HepG2 (cell line): ENCODE results near the gene PIAS1. TPM values are rescaled to one million over a fixed set of nuclear protein-coding genes. Genes with fewer than 3 reads are reported as not detected.

Experiments used
- ATAC-seq: fragments of 200-7000 bp; cut with Tn5 transposase; 3 replicates; pipeline ENCODE4 v1.9.1; 2020; ENCODE audit warnings: mild to moderate bottlenecking, moderate library complexity
- BruUV-seq: library from RNA; stranded (reverse); fragments of 400-500 nt; replicated peaks from 2 replicates; lab custom pipeline; 2021; lab: Mats Ljungman, UMichigan
- CTCF ChIA-PET: fragments of 300-600 bp; formaldehyde crosslinking; extraction: SDS; loops from one replicate; lab custom pipeline; 2021; ENCODE audit warnings: low total read pairs, inconsistent platforms, low intra/inter-chr PET ratio; lab: Yijun Ruan, JAX
- POLR2A ChIA-PET: fragments of 350-600 bp; sonication (Branson Sonifier 250); formaldehyde crosslinking; loops from one replicate; lab custom pipeline; 2020; ENCODE audit warnings: antibody characterized with exemption, inconsistent platforms; lab: Yijun Ruan, JAX
- DNase-seq: peaks from one replicate; pipeline ENCODE4 v3.0.0-alpha.2; 2015; ENCODE audit warnings: low spot score
- FAIRE-seq: peaks from 3 replicates; lab custom pipeline; 2011; peaks lifted over from hg19 to GRCh38; lab: Jason Lieb, UNC
- H2AFZ ChIP-seq: one replicate; pipeline ENCODE4 v1.6.1; 2011; ENCODE audit warnings: low read length, inconsistent platforms
- H3K27ac ChIP-seq: fragments of 300-600 bp; 3 replicates; pipeline ENCODE4 v1.8.0; 2011; ENCODE audit warnings: mixed run types, mild to moderate bottlenecking, mixed read lengths, low read length, inconsistent platforms; ENCODE audit not compliant: insufficient read depth; ENCODE audit errors: extremely low read length
- H3K27me3 ChIP-seq, 2 experiments: fragments of 200-600 bp in 1 of 2; 2 replicates in 1 of 2; 3 replicates in 1 of 2; pipeline versions ENCODE4 v1.6.0 to v1.8.0; 2011; ENCODE audit warnings: low read length in 2 of 2, mild to moderate bottlenecking in 2 of 2, moderate library complexity in 2 of 2, inconsistent platforms in 1 of 2; ENCODE audit not compliant: insufficient read depth in 2 of 2, control insufficient read depth in 1 of 2
- H3K36me3 ChIP-seq, 2 experiments: fragments of 200-600 bp in 1 of 2; replicated peaks in 1 of 2; 2 replicates in 1 of 2; 3 replicates in 1 of 2; pipeline versions ENCODE4 v1.5.1 to v1.8.0; 2011; ENCODE audit warnings: low read length in 2 of 2, inconsistent platforms in 1 of 2; ENCODE audit not compliant: insufficient read depth in 2 of 2, control insufficient read depth in 1 of 2
- H3K4me1 ChIP-seq: 2 replicates; pipeline ENCODE4 v1.5.1; 2012; ENCODE audit warnings: low read length, inconsistent platforms; ENCODE audit not compliant: insufficient read depth
- H3K4me2 ChIP-seq: 2 replicates; pipeline ENCODE4 v1.6.0; 2011; ENCODE audit warnings: low read depth, low read length, inconsistent platforms
- H3K4me3 ChIP-seq, 3 experiments: fragments of 200-600 bp in 1 of 3; sonication (generic), shearing (Covaris generic) in 1 of 3; replicated peaks in 1 of 3; 2 replicates each; pipeline ENCODE4 v1.5.1; 2011 to 2016; ENCODE audit warnings: low read length in 3 of 3, inconsistent platforms in 2 of 3, low read depth in 2 of 3, mild to moderate bottlenecking in 2 of 3, control low read depth in 1 of 3, mixed read lengths in 1 of 3; ENCODE audit not compliant: insufficient read depth in 1 of 3
- H3K79me2 ChIP-seq: one replicate; pipeline ENCODE4 v1.6.1; 2011; ENCODE audit warnings: low read length, inconsistent platforms; ENCODE audit not compliant: insufficient read depth
- H3K9ac ChIP-seq: 2 replicates; pipeline ENCODE4 v1.6.0; 2011; ENCODE audit warnings: mild to moderate bottlenecking, low read depth, low read length, inconsistent platforms; ENCODE audit not compliant: insufficient read depth
- H3K9me3 ChIP-seq: 2 replicates; pipeline ENCODE4 v1.5.1; 2012; ENCODE audit warnings: mild to moderate bottlenecking, low read length
- H4K20me1 ChIP-seq: 2 replicates; pipeline ENCODE4 v1.6.0; 2011; ENCODE audit warnings: inconsistent platforms, mild to moderate bottlenecking, low read length, moderate library complexity; ENCODE audit not compliant: insufficient read depth
- FOXC1 ChIP-seq: sonication (generic); formaldehyde crosslinking; IDR thresholded peaks from 2 replicates; pipeline ENCODE4 v1.8.0; 2022; ENCODE audit warnings: mild to moderate bottlenecking, missing genetic modification reagents, borderline replicate concordance
- HNRNPLL ChIP-seq: fragments of 200-400 bp; formaldehyde crosslinking; IDR thresholded peaks from 2 replicates; pipeline ENCODE4 v1.6.1; 2017; ENCODE audit warnings: mild to moderate bottlenecking, low read depth, low read length; ENCODE audit not compliant: poor library complexity, severe bottlenecking
- MAFF ChIP-seq: IDR thresholded peaks from 2 replicates; pipeline ENCODE4 v1.6.1; 2011; ENCODE audit warnings: low read depth, low read length, improper control_type of control experiment
- MED1 ChIP-seq: sonication (generic); formaldehyde crosslinking; IDR thresholded peaks from 2 replicates; pipeline ENCODE4 v1.4.0; 2020; ENCODE audit warnings: missing genetic modification reagents
- NFIB ChIP-seq: sonication (generic); formaldehyde crosslinking; IDR thresholded peaks from 2 replicates; pipeline ENCODE4 v1.9.0; 2021; ENCODE audit warnings: missing genetic modification reagents, mild to moderate bottlenecking, borderline replicate concordance
- NR2F1 ChIP-seq, 2 experiments: fragments of 450-650 bp in 1 of 2; formaldehyde crosslinking in 1 of 2; IDR thresholded peaks; 2 replicates each; pipeline versions ENCODE4 v1.5.0 to v1.6.1; 2016 to 2020; ENCODE audit warnings: mild to moderate bottlenecking in 1 of 2, missing compliant biosample characterization in 1 of 2, missing genetic modification reagents in 1 of 2, moderate library complexity in 1 of 2
- PAX8 ChIP-seq: sonication (generic); formaldehyde crosslinking; IDR thresholded peaks from 2 replicates; pipeline ENCODE4 v1.8.0; 2022; ENCODE audit warnings: mild to moderate bottlenecking, missing genetic modification reagents, borderline replicate concordance
- SP5 ChIP-seq: IDR thresholded peaks from 2 replicates; pipeline ENCODE4 v1.6.1; 2016; ENCODE audit warnings: low read depth, borderline replicate concordance
- SRY ChIP-seq: sonication (generic); formaldehyde crosslinking; IDR thresholded peaks from 2 replicates; pipeline ENCODE4 v1.8.0; 2022; ENCODE audit warnings: mild to moderate bottlenecking, missing genetic modification reagents
- ZBTB21 ChIP-seq: sonication (generic); formaldehyde crosslinking; IDR thresholded peaks from 2 replicates; pipeline ENCODE4 v1.4.0; 2020; ENCODE audit warnings: missing genetic modification reagents
- ZFP41 ChIP-seq: sonication (generic); formaldehyde crosslinking; IDR thresholded peaks from 2 replicates; pipeline ENCODE4 v1.4.0; 2020; ENCODE audit warnings: mild to moderate bottlenecking, missing genetic modification reagents, borderline replicate concordance
- ZFP82 ChIP-seq: sonication (generic); formaldehyde crosslinking; IDR thresholded peaks from 2 replicates; pipeline ENCODE4 v1.5.1; 2020; ENCODE audit warnings: mild to moderate bottlenecking, missing genetic modification reagents, borderline replicate concordance
- ZMYM3 ChIP-seq: sonication (generic); formaldehyde crosslinking; IDR thresholded peaks from 2 replicates; pipeline ENCODE4 v1.5.1; 2020; ENCODE audit warnings: mild to moderate bottlenecking, missing genetic modification reagents
- ZNF121 ChIP-seq: sonication (generic); formaldehyde crosslinking; IDR thresholded peaks from 2 replicates; pipeline ENCODE4 v1.5.0; 2020; ENCODE audit warnings: mild to moderate bottlenecking, missing genetic modification reagents
- ZNF30 ChIP-seq: sonication (generic); formaldehyde crosslinking; IDR thresholded peaks from 2 replicates; pipeline ENCODE4 v1.5.0; 2020; ENCODE audit warnings: mild to moderate bottlenecking, missing genetic modification reagents
- ZNF33A ChIP-seq: sonication (generic); formaldehyde crosslinking; IDR thresholded peaks from 2 replicates; pipeline ENCODE4 v1.5.1; 2020; ENCODE audit warnings: missing genetic modification reagents, mild to moderate bottlenecking, moderate library complexity, borderline replicate concordance
- ZNF383 ChIP-seq: sonication (generic); formaldehyde crosslinking; IDR thresholded peaks from 2 replicates; pipeline ENCODE4 v1.4.0; 2020; ENCODE audit warnings: missing genetic modification reagents, mild to moderate bottlenecking, borderline replicate concordance
- ZNF451 ChIP-seq: sonication (generic); formaldehyde crosslinking; IDR thresholded peaks from 2 replicates; pipeline ENCODE4 v1.5.0; 2020; ENCODE audit warnings: mild to moderate bottlenecking, missing genetic modification reagents
- ZNF850 ChIP-seq: sonication (generic); formaldehyde crosslinking; conservative IDR thresholded peaks from 2 replicates; pipeline ENCODE4 v1.9.0; 2021; ENCODE audit warnings: mild to moderate bottlenecking, missing genetic modification reagents
- WGBS: methylation state at CpG from one replicate; pipeline ENCODE4 v1.1.6; 2017; ENCODE audit warnings: low lambda C conversion rate; 5-methylcytosine and 5-hydroxymethylcytosine counted together
- in situ Hi-C: cut with HindIII; loops from 2 replicates; pipeline ENCODE4 v1.10.0; 2017; ENCODE audit warnings: low pct_unique_long_range_greater_than_20kb; ENCODE audit not compliant: extremely low pct_ligation_motif_present
- intact Hi-C: fragments of 100-400 bp; cut with micrococcal nuclease; formaldehyde crosslinking; loops from one replicate; pipeline ENCODE4 v1.10.0; 2022; ENCODE audit not compliant: unreplicated experiment
- polyA plus RNA-seq, 8 experiments: library from polyadenylated mRNA; depleted of rRNA in 3 of 8; stranded (reverse) in 7 of 8; unstranded in 1 of 8; fragments of >200 nt; fragmentation: Illumina TruSeq in 4 of 8; extraction: Trizol in 4 of 8; gene quantifications; 2 replicates each; pipeline versions ENCODE4 v1.2.1 to v1.2.3, GENCODE V29; 2011 to 2016; ENCODE audit warnings: low read depth in 4 of 8, missing spikeins in 1 of 8, mixed read lengths in 1 of 8; ENCODE audit not compliant: insufficient read depth in 1 of 8
- total RNA-seq, 5 experiments: library from RNA; depleted of rRNA; stranded (reverse); fragments of >200 nt; fragmentation: Illumina TruSeq; extraction: Trizol; gene quantifications; 2 replicates each; pipeline ENCODE4 v1.2.3, GENCODE V29; 2016; ENCODE audit warnings: low read depth in 1 of 5
- TF ChIP-seq, protein P1 (sequence below): sonication (generic); formaldehyde crosslinking; IDR thresholded peaks from 2 replicates; pipeline ENCODE4 v1.5.1; 2020; ENCODE audit warnings: mild to moderate bottlenecking, missing genetic modification reagents, borderline replicate concordance
- TF ChIP-seq, protein P2 (sequence below): sonication (generic); formaldehyde crosslinking; IDR thresholded peaks from 2 replicates; pipeline ENCODE4 v1.8.0; 2022; ENCODE audit warnings: low read depth, missing genetic modification reagents
- TF ChIP-seq, protein P3 (sequence below): sonication (generic); formaldehyde crosslinking; IDR thresholded peaks from 2 replicates; pipeline ENCODE4 v1.8.1; 2023; ENCODE audit warnings: mild to moderate bottlenecking, missing genetic modification reagents, borderline replicate concordance

Gene PIAS1
- total and polyA plus RNA-seq, 2 of the 13 experiments (the other 11 are each of a cell fraction or from before 2014, with no cell fraction given) = 20.7 to 33.7 TPM

DNA sequence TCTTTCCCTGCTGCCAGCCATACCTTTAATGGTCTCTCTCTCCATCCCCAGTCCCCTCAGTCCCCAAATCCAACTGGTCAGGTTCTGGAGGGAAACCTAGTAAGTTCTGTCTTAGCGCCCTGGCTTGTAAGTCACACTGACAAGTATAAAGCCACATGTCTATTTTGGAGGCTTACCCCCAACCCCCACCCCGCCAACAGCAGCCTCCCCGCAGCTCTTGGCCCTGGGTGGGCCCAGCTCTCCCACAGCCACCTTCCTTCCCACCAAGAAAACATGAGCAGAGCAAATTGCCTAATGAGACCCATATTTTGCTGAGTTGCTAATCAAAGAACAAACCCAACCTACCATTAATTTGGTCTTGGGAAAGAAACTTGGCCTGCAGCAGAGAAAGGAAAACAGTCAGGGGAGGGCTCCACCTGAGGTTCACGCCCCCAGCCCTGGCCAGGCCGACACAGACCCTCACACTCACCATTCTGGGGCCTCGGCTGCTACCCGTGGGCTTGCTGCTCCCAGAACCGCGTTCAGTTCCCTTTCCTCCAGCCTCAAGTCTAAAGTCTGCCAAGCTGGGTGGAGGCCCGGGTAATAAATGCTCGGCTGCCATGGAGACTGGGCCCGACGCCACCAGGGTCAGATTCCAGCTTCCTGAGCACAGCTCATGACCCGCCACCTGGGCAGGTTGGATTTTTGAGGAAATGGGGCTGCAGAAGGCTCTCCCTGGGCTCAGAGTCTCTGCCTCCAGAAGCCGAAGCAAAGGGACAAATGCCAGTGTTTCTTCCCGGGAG lies 150.9 kb downstream of the PIAS1 start, which contains the start of gene CALML4:
Gene CALML4, minus strand, starts transcription at position 557 of the 782 bp plus-strand sequence. Its CDS starts 85 bp downstream, at position 472.
- ChIA-PET POLR2A (interaction anchor here (0.8 to 1.3 kb wide), 2 partner anchors 10 to 95 kb away, joined by 3 to 4 read pairs; no protein-coding TSS in a partner anchor), CTCF (no interaction called here)
- Histone ChIP-seq H3K9me3 (no peaks in the 10 kb centered on the region), H2AFZ (no peak within 1 kb of the TSS), H3K4me2 (peak within 1 kb of the TSS; percentile 71), H3K36me3 (peaks cover 3% of the 10 kb centered on the region in 2 experiments; a peak in 2 of 5 replicates), H3K4me1 (peaks cover 49% of the 10 kb centered on the region), H3K27ac (peak within 1 kb of the TSS; percentile 81), H3K9ac (peak within 1 kb of the TSS; percentile 44; the same call in 1 of the 2 replicates), H3K79me2 (no peaks in the 10 kb centered on the region), H3K4me3 (peak within 1 kb of the TSS in 2 of 3 experiments; percentile 43 to 50; a peak in 3 of 6 replicates), H3K27me3 (no peaks in the 10 kb centered on the region), H4K20me1 (0 out of 2 replicates have a peak, but pooled peaks cover 6% of the 10 kb centered on the region)
- ATAC-seq (peak; percentile 91), DNase-seq (peak; percentile 74), FAIRE-seq (peak; percentile 65)
- TSS peak; percentile 29 for BruUV-seq
- intact Hi-C loops (no loop called here), in situ Hi-C loops (no loop called here)
- 60% methylated on average over 5 of the region's 16 CpGs for WGBS
- TF ChIP-seq MED1 (CRISPR knock-in tag) = no peak
- TF ChIP-seq MAFF = peak; percentile 52; the same call in 1 of the 2 replicates
- no peak for TF ChIP-seq SP5
- TF ChIP-seq ZNF383 = no peak
- no peak for TF ChIP-seq ZNF850
- TF ChIP-seq ZFP82 (CRISPR knock-in tag) = no peak
- TF ChIP-seq ZNF33A (CRISPR knock-in tag) = no peak
- TF ChIP-seq, protein P1, sequence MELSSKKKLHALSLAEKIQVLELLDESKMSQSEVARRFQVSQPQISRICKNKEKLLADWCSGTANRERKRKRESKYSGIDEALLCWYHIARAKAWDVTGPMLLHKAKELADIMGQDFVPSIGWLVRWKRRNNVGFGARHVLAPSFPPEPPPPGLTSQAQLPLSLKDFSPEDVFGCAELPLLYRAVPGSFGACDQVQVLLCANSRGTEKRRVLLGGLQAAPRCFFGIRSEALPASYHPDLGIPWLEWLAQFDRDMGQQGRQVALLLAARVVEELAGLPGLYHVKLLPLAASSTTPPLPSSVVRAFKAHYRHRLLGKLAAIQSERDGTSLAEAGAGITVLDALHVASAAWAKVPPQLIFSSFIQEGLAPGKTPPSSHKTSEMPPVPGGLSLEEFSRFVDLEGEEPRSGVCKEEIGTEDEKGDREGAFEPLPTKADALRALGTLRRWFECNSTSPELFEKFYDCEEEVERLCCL (CRISPR knock-in tag) = no peak
- TF ChIP-seq ZMYM3 (CRISPR knock-in tag) = no peak
- no peak for TF ChIP-seq ZFP41 (CRISPR knock-in tag)
- no peak for TF ChIP-seq HNRNPLL
- TF ChIP-seq NR2F1 (CRISPR knock-in tag; IDR thresholded peaks at IDR 0.05) = no peak
- TF ChIP-seq, protein P2, sequence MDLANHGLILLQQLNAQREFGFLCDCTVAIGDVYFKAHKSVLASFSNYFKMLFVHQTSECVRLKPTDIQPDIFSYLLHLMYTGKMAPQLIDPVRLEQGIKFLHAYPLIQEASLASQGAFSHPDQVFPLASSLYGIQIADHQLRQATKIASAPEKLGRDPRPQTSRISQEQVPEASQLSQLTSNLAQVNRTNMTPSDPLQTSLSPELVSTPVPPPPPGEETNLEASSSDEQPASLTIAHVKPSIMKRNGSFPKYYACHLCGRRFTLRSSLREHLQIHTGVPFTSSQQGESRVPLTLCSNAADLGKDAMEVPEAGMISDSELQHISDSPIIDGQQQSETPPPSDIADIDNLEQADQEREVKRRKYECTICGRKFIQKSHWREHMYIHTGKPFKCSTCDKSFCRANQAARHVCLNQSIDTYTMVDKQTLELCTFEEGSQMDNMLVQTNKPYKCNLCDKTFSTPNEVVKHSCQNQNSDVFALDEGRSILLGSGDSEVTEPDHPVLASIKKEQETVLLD (CRISPR knock-in tag) = no peak
- no peak for TF ChIP-seq ZNF121 (CRISPR knock-in tag)
- no peak for TF ChIP-seq ZNF30 (CRISPR knock-in tag)
- TF ChIP-seq FOXC1 (CRISPR knock-in tag) = no peak
- no peak for TF ChIP-seq ZBTB21 (CRISPR knock-in tag)
- no peak for TF ChIP-seq ZNF451 (CRISPR knock-in tag)
- TF ChIP-seq, protein P3, sequence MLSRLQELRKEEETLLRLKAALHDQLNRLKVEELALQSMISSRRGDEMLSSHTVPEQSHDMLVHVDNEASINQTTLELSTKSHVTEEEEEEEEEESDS = no peak
- TF ChIP-seq PAX8 (CRISPR knock-in tag) = no peak
- no peak for TF ChIP-seq NFIB (CRISPR knock-in tag)
- no peak for TF ChIP-seq SRY (CRISPR knock-in tag)
